Muscle layer of duodenum (tissue), 2 donors: ENCODE measurements around the gene HPGDS.
"Not testable (repeated sequence)": the region's sequence is repeated elsewhere in the genome, so short reads cannot be mapped to it uniquely, and the experiment has no call there.

Experiments
- H3K27ac ChIP-seq: one replicate; pipeline ENCODE4 v1.7.0; 2013; ENCODE audit warnings: mild to moderate bottlenecking, low read length
- H3K27me3 ChIP-seq: one replicate; pipeline ENCODE4 v1.7.0; 2013; ENCODE audit warnings: low read depth, mild to moderate bottlenecking, control low read depth, low read length
- H3K36me3 ChIP-seq, 2 donors: one replicate each; pipeline ENCODE4 v1.7.0; 2013; ENCODE audit warnings: low read length in 2 of 2, control low read depth in 1 of 2, mild to moderate bottlenecking in 1 of 2; ENCODE audit not compliant: insufficient read depth in 2 of 2, control insufficient read depth in 1 of 2
- H3K4me1 ChIP-seq, 2 donors: one replicate each; pipeline ENCODE4 v1.7.0; 2013; ENCODE audit warnings: low read length in 2 of 2, mild to moderate bottlenecking in 2 of 2, control low read depth in 1 of 2, moderate library complexity in 1 of 2; ENCODE audit not compliant: insufficient read depth in 2 of 2, control insufficient read depth in 1 of 2
- H3K4me3 ChIP-seq, 2 donors: one replicate each; pipeline ENCODE4 v1.7.0; 2013; ENCODE audit warnings: low read length in 2 of 2, low read depth in 1 of 2, mild to moderate bottlenecking in 1 of 2
- H3K9me3 ChIP-seq, 2 donors: one replicate each; pipeline ENCODE4 v1.7.0; 2013; ENCODE audit warnings: low read length in 2 of 2, control low read depth in 1 of 2, mild to moderate bottlenecking in 1 of 2; ENCODE audit not compliant: control insufficient read depth in 1 of 2
- donor health status: healthy.

Gene HPGDS

DNA sequence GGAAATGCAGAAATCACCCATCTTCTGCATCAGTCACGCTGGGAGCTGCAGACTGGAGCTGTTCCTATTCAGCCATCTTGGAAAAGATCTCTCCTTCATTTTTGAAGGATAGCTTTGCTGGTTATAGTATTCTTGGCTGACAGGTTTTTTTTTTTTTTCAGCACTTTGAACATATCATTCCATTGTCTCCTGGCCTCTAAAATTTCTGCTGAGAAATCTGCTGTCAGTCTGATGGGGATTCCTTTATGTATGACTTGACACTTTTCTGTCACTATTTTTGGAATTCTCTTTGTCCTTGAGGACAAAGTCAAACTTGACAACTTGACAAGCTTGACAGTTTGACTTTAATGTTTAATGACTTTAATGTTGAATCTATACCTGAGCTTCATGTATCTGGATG is 16.8 kb downstream of the HPGDS start:
- H3K9me3 ChIP-seq: peaks cover 12 to 19% of the 10 kb centered on the region in 2 donors
- H3K27ac ChIP-seq: no peak overlapping the region
- no peak overlapping the region for H3K4me3 ChIP-seq
- no peaks in the 10 kb centered on the region for H3K4me1 ChIP-seq
- no peaks in the 10 kb centered on the region for H3K27me3 ChIP-seq
- H3K36me3 ChIP-seq: no peaks in the 10 kb centered on the region

DNA sequence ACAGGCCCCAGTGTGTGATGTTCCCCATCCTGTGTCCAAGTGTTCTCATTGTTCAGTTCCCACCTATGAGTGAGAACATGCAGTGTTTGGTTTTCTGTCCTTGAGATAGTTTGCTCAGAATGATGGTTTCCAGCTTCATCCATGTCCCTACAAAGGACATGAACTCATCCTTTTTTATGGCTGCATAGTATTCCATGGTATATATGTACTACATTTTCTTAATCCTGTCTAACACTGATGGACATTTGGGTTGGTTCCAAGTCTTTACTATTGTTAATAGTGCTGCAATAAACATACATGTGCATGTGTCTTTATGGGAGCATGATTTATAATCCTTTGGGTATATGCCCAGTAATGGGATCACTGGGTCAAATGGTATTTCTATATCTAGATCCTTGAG is 22.7 kb downstream of the HPGDS start:
- H3K4me3 ChIP-seq, H3K36me3 ChIP-seq, H3K27me3 ChIP-seq, H3K9me3 ChIP-seq, H3K4me1 ChIP-seq, H3K27ac ChIP-seq: not testable (repeated sequence)

DNA sequence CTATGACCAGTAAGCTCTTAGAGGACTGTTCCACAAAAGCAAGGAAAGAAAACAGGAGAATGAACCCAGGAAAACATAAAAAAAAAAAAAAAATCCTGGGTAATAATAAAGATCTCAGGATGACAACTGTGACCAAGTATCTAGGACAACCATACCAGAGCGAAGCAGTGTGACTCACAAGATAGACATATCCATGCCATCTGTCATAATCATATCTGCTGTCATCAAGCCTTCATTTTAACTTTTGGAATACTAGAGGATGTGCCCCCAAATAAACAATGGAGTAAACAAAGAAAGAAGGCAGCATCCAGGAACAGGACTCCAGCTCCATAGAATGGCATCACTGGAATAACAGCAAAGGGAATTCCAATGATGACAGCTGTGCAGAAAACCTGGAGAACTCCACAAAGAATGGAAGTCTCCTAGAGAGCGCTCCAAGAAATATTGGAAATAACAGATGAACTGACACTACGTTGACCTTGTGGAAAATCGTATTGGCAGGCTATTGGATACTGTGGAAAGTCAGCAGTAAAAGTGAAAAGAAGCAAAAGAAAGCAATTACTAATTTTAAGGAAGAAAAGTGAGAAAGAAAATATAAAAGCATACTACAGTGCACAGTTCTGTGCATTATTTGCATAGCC is 35.3 kb downstream of the HPGDS start:
- H3K27me3 ChIP-seq: no peaks in the 10 kb centered on the region
- H3K36me3 ChIP-seq: no peaks in the 10 kb centered on the region
- H3K27ac ChIP-seq: no peak overlapping the region
- no peaks in the 10 kb centered on the region for H3K9me3 ChIP-seq
- H3K4me3 ChIP-seq: no peak overlapping the region
- H3K4me1 ChIP-seq: no peaks in the 10 kb centered on the region

DNA sequence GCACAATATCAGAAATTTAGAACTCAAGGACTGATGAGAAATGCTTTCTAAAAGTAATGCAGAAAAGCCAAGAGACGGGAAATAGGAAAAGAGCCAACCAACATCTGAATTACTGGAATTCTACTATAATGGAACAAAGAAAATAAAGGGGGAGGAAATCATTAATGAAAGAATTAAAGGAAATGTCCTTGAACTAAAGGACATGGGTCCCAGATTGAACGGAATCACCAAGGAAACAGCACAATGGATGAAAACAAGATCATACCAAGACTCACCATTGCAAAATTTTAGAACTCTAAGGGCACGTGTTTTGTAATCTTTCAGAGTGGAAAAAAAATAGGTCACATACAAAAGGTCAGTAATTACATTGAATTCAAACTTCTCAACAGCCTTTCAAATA is 35.9 kb downstream of the HPGDS start:
- Histone ChIP-seq H3K4me3 (no peak overlapping the region), H3K27me3 (no peaks in the 10 kb centered on the region), H3K27ac (no peak overlapping the region), H3K36me3 (no peaks in the 10 kb centered on the region), H3K9me3 (no peaks in the 10 kb centered on the region), H3K4me1 (no peaks in the 10 kb centered on the region)

DNA sequence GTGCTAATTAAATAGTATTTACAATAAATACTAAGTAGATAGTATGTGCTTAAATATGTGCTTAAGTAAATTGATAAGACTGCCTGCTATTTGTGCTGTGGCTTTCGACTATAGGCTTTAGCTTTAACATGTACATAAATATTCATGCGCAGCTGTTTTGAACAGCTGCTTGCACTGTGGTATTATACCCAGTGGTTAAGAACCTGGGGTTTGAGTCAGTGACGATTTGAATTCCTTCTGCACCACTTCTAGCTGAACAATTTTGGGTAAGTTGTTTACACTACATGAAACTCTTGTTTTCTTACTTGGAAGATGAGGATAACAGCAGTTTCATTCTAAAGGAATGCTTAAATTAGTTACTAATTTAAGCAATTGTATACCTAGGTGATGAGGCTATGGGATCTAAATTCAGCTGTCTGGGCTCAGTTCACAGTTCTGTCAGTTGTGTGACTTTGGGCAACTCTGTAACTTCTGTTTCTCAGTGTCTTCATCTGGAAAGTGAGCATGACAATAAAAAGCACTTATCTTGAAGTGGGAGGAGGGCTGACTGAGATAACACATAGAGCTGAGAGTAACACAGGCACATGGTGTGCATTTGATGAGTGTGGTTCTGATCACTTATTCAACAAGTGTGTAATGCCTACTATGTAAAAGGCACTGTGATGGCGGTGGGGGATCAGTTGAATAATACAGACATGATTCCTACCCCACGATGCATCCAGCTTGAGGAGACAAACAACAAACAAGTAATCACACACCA is 37.0 kb downstream of the HPGDS start:
- H3K27ac ChIP-seq: no peak overlapping the region
- no peaks in the 10 kb centered on the region for H3K9me3 ChIP-seq
- H3K36me3 ChIP-seq: no peaks in the 10 kb centered on the region
- no peak overlapping the region for H3K4me3 ChIP-seq
- no peaks in the 10 kb centered on the region for H3K4me1 ChIP-seq
- H3K27me3 ChIP-seq: no peaks in the 10 kb centered on the region

DNA sequence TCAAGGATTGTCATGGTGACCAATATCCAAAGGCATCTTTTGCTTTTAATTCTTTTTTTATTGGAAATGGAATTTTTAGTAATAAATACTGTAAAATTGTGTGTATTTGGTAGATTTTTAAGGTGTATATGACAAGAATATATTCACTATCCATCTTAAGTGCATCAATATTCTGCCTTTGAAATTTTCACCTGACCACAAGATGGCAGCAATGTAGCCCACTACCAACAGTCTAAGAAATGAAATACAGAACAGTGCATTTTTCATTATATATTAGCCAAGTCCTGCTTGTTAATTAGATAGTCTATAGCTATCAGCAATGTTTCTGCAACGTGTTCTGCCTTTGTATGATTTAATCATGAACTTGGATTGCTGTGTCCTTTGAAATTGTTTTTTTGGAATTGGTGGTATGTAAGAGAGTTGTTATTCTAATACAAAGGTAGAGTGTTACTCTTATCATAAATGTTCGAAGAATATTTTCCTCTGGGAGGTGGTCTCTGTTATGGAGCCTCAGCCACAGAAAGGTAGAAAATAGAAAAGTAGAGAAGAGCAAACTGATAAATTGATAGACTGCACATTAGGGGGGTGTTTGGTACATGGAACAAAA is 38.2 kb downstream of the HPGDS start:
- no peaks in the 10 kb centered on the region for H3K9me3 ChIP-seq
- no peak overlapping the region for H3K27ac ChIP-seq
- no peak overlapping the region for H3K4me3 ChIP-seq
- H3K27me3 ChIP-seq: no peaks in the 10 kb centered on the region
- no peaks in the 10 kb centered on the region for H3K36me3 ChIP-seq
- no peaks in the 10 kb centered on the region for H3K4me1 ChIP-seq

DNA sequence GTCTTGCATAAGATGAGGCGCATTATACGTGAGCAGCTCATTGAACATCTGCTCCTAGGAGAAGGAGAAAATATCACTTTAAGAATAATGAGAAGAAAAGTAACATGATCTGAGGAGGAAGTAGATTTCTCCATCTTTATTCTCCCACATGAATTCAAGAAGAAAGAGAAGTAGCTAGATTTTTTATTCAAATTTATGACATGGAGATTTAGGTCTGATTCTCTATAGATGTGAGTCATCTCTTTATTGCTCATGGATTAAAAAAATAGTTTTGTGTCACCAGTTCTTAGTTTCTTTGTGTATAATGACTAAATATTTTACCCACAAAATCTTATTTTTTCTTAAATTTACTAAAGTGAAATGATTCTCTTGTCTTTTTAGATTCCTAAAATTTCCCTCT is 40.4 kb downstream of the HPGDS start:
- no peaks in the 10 kb centered on the region for H3K27me3 ChIP-seq
- H3K36me3 ChIP-seq: no peaks in the 10 kb centered on the region
- no peaks in the 10 kb centered on the region for H3K9me3 ChIP-seq
- no peak overlapping the region for H3K27ac ChIP-seq
- H3K4me1 ChIP-seq: no peaks in the 10 kb centered on the region
- H3K4me3 ChIP-seq: no peak overlapping the region

DNA sequence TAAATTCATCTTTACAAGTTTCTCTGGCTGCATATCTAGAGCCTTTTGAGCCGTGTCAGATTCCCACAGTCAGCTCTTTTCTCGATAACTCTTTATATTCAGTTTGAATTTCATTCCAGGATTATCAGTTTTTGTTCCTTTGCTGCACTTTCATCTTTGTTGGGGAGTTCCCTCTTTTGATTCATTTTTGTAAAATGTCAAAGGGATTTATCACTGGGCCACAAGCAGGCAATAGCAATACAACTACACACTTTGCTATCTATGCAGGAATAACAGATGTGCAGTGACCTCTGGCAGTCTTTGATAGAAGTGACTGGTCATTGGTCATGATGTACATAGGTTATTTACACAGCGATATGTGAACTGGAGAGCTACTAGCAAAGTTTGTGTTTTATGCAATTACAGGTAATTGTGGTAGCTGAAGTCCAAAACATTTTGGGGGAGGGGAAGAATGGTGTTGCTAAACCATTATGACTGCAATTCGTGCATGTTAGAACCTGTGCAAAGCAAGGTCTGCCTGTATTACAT is 43.8 kb downstream of the HPGDS start:
- no peak overlapping the region for H3K4me3 ChIP-seq
- H3K27ac ChIP-seq: no peak overlapping the region
- H3K9me3 ChIP-seq: no peaks in the 10 kb centered on the region
- H3K27me3 ChIP-seq: no peaks in the 10 kb centered on the region
- no peaks in the 10 kb centered on the region for H3K36me3 ChIP-seq
- H3K4me1 ChIP-seq: no peaks in the 10 kb centered on the region

DNA sequence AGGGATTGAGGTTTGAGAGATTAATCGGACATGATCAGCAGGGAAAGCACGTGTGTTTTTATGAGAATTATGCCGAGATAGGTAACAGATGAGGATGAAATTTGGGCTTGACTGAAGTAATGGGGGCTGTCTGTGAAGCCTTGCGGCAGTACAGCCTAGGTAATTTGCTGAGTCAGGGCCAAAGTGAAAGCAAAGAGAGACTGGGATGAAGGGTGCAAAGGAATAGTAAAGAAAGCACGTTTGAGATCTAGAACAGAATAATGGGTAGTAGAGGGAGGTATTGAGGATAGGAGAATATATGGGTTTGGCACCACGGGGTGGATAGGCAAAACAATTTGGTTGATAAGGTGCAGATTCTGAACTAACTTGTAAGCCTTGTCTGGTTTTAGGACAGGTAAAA is 47.2 kb downstream of the HPGDS start:
- H3K27me3 ChIP-seq, H3K9me3 ChIP-seq, H3K4me1 ChIP-seq, H3K4me3 ChIP-seq, H3K27ac ChIP-seq: not testable (repeated sequence)
- H3K36me3 ChIP-seq: peaks cover 9 to 12% of the 10 kb centered on the region in 2 donors

DNA sequence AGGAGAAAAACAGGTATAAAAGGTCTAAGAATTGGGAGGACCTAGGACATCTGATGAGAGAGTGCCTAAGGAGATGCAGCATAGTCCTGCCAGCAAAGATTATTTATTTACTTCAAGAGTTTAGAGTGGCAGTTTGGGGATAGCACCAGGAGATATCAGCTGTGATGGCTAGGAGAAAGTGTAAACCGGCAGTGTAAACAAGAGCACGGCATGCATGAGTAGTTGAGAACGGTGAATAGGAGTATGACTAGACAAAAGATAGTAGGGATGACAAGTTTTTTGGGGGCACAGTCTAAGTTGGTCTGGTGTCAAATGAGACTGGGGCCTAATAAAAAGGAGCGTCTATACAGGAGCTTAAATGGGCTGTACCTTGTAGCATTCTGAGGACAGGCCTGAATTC is 48.7 kb downstream of the HPGDS start:
- not testable (repeated sequence) for H3K27ac ChIP-seq, H3K4me3 ChIP-seq, H3K9me3 ChIP-seq, H3K4me1 ChIP-seq, H3K27me3 ChIP-seq
- peaks cover 9 to 19% of the 10 kb centered on the region in 2 donors for H3K36me3 ChIP-seq

DNA sequence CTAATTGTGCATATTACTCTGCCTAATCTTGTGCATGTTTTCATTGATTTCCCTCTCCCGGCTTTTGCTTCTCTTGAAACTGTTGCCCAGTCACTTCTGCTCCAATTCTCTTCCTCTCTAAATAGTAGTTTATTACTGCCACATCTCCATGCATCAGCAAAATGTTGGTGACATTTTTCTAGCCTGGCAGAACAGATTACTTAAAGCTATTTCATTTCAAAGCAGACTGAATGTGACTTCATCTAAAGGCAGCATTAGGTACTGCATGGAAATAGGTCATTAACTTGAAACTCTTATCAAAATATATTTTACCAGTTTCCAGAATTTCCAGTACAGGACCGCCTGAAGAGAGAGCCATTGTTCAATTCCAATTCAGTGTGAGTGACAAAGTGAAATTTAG is 52.4 kb downstream of the HPGDS start:
- no peak overlapping the region for H3K4me3 ChIP-seq
- no peak overlapping the region for H3K27ac ChIP-seq
- H3K4me1 ChIP-seq: no peaks in the 10 kb centered on the region
- peaks cover 26 to 33% of the 10 kb centered on the region in 2 donors for H3K36me3 ChIP-seq
- H3K27me3 ChIP-seq: no peaks in the 10 kb centered on the region
- no peaks in the 10 kb centered on the region for H3K9me3 ChIP-seq
